ENCODE data around the gene ARHGEF37.
"Not testable (repeated sequence)": the region's sequence is repeated elsewhere in the genome, so short reads cannot be mapped to it uniquely, and the experiment has no call there.

DNA sequence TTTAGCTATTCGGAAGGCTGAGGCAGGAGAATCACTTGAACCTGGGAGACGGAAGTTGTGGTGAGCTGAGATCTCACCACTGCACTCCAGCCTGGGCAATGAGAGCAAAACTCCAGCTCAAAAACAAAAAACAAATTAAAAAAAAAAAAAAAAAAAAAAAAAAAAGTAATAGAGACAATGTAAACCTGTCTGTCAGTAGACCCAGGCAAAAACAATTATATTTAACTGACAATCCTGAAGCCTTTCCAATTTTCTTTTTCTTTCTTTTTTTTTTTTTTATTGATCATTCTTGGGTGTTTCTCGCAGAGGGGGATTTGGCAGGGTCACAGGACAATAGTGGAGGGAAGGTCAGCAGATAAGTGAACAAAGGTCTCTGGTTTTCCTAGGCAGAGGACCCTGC lies 88.0 kb downstream of the ARHGEF37 start:
- TF ChIP-seq POLR2A (IDR thresholded peaks at IDR 0.05): not testable (repeated sequence)
- TF ChIP-seq, protein P1, sequence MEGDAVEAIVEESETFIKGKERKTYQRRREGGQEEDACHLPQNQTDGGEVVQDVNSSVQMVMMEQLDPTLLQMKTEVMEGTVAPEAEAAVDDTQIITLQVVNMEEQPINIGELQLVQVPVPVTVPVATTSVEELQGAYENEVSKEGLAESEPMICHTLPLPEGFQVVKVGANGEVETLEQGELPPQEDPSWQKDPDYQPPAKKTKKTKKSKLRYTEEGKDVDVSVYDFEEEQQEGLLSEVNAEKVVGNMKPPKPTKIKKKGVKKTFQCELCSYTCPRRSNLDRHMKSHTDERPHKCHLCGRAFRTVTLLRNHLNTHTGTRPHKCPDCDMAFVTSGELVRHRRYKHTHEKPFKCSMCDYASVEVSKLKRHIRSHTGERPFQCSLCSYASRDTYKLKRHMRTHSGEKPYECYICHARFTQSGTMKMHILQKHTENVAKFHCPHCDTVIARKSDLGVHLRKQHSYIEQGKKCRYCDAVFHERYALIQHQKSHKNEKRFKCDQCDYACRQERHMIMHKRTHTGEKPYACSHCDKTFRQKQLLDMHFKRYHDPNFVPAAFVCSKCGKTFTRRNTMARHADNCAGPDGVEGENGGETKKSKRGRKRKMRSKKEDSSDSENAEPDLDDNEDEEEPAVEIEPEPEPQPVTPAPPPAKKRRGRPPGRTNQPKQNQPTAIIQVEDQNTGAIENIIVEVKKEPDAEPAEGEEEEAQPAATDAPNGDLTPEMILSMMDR (IDR thresholded peaks at IDR 0.05): not testable (repeated sequence)
